ENCODE data around the gene MAK. TPM values are rescaled to one million over a fixed set of nuclear protein-coding genes. Genes with fewer than 3 reads are reported as not detected.
"Not testable (repeated sequence)": the region's sequence is repeated elsewhere in the genome, so short reads cannot be mapped to it uniquely, and the experiment has no call there.

The MAK gene
- total and polyA plus RNA-seq, 10 donors, result 0.05 to 2.2 (median 0.78) TPM

GRCh38 chr6:10743515-10743914 lies 94.8 kb downstream of the MAK start:
- Histone ChIP-seq H3K9me3 (peaks cover 0 to 4% (median 0%) of the 10 kb centered on the region in 8 donors), H3K27me3 (replicated peaks in 1 of 7) (no peaks in the 10 kb centered on the region), H3K27ac (no peak overlapping the region), H3K4me3 (no peak overlapping the region), H3K36me3 (peaks cover 0 to 10% (median 0%) of the 10 kb centered on the region in 6 donors), H3K4me1 (peaks cover 2 to 24% (median 15%) of the 10 kb centered on the region in 6 donors)
- WGBS, 5 donors, result 85 to 94% (median 87%) methylated on average over 6 of the region's 6 CpGs
- no peak for DNase-seq
- intact Hi-C loops (cut with DNase I; ENCODE audit: low total_unique reads), result loop anchor here (10.0 kb wide), 1 partner anchor 49 kb away; the partner anchor contains the start of genes C6orf52 and PAK1IP1
- TF ChIP-seq CTCF (IDR thresholded peaks at IDR 0.05 in 8 of 11, conservative IDR thresholded peaks at IDR 0.05 in 3 of 11) (no peak), POLR2AphosphoS5 (IDR thresholded peaks at IDR 0.05) (no peak), POLR2A (IDR thresholded peaks at IDR 0.05) (no peak)

- Histone ChIP-seq H3K9me3 (peaks cover 0 to 4% (median 0%) of the 10 kb centered on the region in 8 donors), H3K27ac (no peak overlapping the region), H3K4me1 (peaks cover 0 to 12% (median 10%) of the 10 kb centered on the region in 6 donors), H3K4me3 (no peak overlapping the region), H3K27me3 (replicated peaks in 1 of 7) (no peaks in the 10 kb centered on the region), H3K36me3 (peaks cover 0 to 10% (median 0%) of the 10 kb centered on the region in 6 donors)
- no peak for DNase-seq
- TF ChIP-seq POLR2A (IDR thresholded peaks at IDR 0.05) (no peak), POLR2AphosphoS5 (IDR thresholded peaks at IDR 0.05) (no peak), CTCF (IDR thresholded peaks at IDR 0.05 in 8 of 11, conservative IDR thresholded peaks at IDR 0.05 in 3 of 11) (no peak)
- WGBS, 5 donors, result 93 to 98% (median 95%) methylated on average over 12 of the region's 12 CpGs
- intact Hi-C loops (cut with DNase I; ENCODE audit: low total_unique reads), result loop anchor here (10.0 kb wide), 1 partner anchor 47 kb away; the partner anchor contains the start of genes C6orf52 and PAK1IP1
These were observed 96.1 kb downstream of the MAK start for GRCh38 chr6:10742251-10742650.

- H3K27me3 ChIP-seq (replicated peaks in 1 of 7); H3K4me1 ChIP-seq; DNase-seq; H3K27ac ChIP-seq; H3K9me3 ChIP-seq; H3K4me3 ChIP-seq: not testable (repeated sequence)
- 81 to 98% (median 93%) methylated on average over 4 of the region's 4 CpGs for WGBS, 5 donors
- peaks cover 0 to 10% (median 0%) of the 10 kb centered on the region in 6 donors for H3K36me3 ChIP-seq
- intact Hi-C loops (cut with DNase I; ENCODE audit: low total_unique reads), result loop anchor here (10.0 kb wide), 1 partner anchor 47 kb away; the partner anchor contains the start of genes C6orf52 and PAK1IP1
These were observed 96.7 kb downstream of the MAK start for GRCh38 chr6:10741643-10742042.

- Histone ChIP-seq H3K9me3 (peaks cover 0 to 4% (median 0%) of the 10 kb centered on the region in 8 donors), H3K4me3 (no peak overlapping the region), H3K27me3 (replicated peaks in 1 of 7) (no peaks in the 10 kb centered on the region), H3K27ac (no peak overlapping the region), H3K36me3 (peaks cover 0 to 10% (median 0%) of the 10 kb centered on the region in 6 donors), H3K4me1 (no peaks in the 10 kb centered on the region)
- intact Hi-C loops (cut with DNase I; ENCODE audit: low total_unique reads), result loop anchor here (10.0 kb wide), 1 partner anchor 45 kb away; the partner anchor contains the start of genes C6orf52 and PAK1IP1
- DNase-seq, result no peak
- TF ChIP-seq POLR2A (IDR thresholded peaks at IDR 0.05) (no peak), POLR2AphosphoS5 (IDR thresholded peaks at IDR 0.05) (no peak), CTCF (IDR thresholded peaks at IDR 0.05 in 8 of 11, conservative IDR thresholded peaks at IDR 0.05 in 3 of 11) (no peak)
These were observed 98.3 kb downstream of the MAK start for GRCh38 chr6:10740061-10740460.
